Embryonic facial prominence (tissue), 1 donor: ENCODE data around the gene ORC3.
"Not testable (repeated sequence)": the region's sequence is repeated elsewhere in the genome, so short reads cannot be mapped to it uniquely, and the experiment has no call there.

Source experiments
- DNase-seq: peaks from one replicate; pipeline ENCODE4 v3.0.0-alpha.2; 2016; ENCODE audit errors: extremely low spot score

Gene ORC3

DNA sequence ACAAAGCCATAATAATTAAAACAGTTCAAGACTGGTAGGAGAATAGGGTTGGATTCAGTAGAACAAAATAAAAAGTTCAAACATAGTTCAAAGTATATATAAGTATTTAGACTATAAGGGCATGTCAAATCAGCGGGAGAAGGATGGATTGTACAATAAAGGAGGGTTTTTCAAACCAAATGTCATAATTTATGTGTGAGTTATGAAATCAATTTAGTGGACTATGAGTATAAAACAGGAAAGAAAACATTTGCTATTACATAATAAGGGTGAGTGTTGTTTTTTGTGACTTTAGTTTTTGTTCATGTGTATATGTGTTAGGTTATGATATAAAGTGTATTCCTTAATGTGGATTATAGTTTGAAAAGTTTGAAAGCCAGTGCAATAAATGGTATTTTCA, 10.6 kb downstream of the ORC3 start:
- no peak for DNase-seq

DNA sequence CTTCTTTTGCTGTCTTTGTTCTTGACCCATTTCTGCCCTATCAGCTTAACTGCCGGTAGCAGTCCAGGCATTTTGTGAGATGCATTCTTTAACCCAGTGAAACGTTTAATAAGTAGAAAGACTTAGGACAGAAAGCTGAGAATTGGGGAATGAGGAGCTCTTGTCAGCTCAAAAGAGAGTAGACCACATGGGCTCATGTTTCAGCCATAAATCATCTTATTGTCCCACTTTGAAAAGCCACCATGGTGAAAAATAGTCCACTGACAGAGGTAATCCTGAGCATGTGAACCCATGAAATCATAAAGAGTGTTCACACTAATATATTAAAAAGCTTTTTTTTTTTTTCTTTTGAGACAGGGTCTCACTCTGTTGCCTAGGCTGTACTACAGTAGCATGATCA, 16.3 kb downstream of the ORC3 start:
- DNase-seq, result no peak

DNA sequence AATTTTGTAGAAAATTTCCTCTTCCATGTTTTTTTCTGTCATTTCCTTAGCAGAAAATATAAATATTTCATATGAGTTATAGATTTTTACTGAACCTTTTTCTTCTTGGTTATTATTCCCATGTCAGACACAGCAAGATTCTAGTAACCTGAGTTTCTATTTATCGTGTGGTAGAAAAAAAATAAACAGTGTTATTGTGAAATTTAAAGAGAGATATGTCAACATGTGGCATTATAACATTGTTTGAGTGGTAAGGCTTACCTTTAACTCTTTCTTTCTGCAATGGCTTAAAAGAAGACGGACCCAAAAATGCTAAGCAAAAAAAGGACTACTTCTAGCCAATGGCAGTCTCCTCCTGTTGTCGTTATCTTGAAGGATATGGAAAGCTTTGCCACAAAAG, 18.9 kb downstream of the ORC3 start:
- DNase-seq, result no peak

DNA sequence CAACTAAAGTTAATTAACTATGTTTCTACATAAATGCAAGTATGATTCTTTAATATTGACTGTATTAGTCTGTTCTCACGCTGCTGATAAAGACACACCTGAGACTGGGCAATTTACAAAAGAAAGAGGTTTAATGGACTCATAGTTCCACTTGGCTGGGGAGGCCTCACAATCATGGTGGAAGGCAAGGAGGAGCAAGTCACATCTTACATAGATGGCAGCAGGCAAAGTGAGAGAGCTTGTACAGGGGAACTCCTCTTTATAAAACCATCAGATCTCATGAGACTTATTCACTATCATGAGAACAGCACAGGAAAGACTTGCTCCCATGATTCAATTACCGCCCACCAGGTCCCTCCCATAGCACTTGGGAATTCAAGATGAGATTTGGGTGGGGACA, 23.1 kb downstream of the ORC3 start:
- DNase-seq, result not testable (repeated sequence)

DNA sequence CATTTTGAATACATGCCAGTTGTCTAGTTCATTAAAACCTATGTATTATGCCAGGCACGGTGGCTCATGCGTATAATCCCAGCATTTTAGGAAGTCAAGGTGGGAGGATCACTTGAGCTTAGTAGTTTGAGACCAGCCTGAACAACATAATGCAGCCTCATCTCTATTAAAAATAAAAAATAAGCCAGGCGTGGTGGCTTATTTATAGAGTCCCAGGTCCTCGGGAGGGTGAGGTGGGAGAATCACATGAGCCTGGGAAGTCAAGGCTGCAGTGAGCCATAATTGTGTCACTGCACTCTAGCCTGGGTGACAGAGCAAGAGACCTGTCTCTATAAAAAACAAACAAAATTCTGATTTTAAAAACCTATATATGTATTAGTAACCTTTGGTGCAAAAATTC, 27.5 kb downstream of the ORC3 start:
- DNase-seq, result no peak

DNA sequence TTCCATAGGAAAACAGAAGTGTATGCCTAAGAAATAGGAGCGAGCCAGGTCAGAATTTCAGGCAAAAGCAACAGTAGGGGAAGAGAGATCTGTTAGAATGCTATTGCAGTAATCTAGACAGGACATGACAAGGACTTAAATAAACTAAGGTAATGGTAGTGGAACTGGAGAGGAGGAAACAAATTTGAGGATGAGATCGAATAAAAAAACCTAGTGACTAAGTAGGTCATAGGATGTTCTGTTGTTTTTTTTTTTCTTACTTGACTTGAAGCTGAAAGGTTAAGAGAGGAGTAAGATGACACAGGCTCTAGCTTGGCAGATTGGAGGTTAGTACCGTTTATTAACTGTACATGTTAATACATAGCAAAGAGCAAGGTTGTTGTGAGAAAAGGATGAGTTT, 28.6 kb downstream of the ORC3 start:
- no peak for DNase-seq

DNA sequence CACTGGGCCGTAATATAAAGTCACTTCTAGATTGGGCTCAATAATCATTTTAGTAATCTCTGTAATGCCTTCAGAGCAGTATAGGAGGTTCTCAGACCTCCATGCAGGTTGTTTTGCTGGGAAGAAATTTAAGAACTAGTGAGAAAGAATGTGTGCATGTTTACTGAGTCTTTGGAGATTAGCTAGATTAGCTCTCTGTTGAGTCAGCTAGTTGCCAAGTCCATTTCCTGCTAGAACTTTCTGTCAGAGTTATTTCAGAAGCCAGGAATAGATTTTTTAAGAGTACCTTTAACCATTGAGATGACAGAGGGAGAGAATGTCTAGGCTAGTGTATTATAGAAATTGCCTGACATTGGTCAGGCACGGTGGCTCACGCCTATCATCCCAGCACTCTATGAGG, 33.3 kb downstream of the ORC3 start:
- no peak for DNase-seq

DNA sequence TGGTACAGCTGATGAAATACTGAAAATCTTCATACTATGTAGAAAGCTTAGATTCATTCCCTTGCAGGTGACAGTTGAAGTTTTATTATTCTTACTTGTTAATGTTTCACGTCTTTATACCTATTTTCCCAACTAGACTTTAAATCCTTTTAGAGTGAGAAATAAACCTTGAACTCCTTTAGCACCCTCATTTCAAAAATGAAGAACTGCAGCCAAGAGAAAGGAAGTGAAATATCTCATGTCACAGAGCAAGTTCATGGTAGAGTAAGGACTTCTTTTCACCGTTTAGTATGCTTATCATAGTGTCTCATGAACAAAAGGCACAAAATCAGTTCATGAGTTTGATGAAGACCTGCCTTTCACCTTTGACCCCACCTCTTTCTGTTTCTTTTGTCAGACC, 38.5 kb downstream of the ORC3 start:
- DNase-seq, result no peak

DNA sequence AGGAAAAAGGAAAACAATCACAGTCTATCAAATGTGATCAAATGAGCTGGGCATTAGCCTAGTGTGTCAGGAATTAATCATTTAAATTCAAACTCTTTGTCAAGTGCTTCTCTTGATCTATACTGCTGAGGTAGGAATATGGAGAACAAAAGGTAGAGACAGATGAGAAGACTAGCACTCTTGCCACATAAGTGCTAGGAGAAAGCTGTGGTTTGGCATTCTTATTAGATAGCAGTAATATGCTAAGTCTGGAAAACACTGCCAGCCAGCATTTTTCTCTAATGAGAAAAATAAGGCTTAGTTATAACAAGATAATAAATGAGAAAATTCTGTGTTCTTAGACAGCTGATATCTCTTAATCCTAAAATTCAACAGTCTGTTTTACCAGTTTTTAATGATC, 38.9 kb downstream of the ORC3 start:
- DNase-seq, result no peak

DNA sequence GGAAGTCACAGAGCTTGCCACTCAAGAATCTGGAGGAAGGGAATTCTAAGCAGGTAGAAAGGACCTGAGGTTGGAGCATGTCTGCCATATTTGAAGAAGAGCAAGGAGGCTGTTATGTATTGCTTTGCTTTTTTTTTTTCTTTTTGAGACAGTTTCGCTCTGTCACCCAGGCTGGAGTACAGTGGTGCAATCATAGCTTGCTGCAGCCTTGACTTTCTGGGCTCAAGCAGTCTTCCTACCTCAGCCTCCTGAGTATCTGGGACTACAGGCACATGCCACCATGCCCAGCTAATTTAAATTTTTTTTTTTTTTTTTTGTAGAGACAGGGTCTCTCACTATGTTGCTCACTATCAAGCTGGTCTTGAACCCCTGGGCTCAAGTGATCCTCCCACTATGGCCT, 40.8 kb downstream of the ORC3 start:
- DNase-seq, result no peak

DNA sequence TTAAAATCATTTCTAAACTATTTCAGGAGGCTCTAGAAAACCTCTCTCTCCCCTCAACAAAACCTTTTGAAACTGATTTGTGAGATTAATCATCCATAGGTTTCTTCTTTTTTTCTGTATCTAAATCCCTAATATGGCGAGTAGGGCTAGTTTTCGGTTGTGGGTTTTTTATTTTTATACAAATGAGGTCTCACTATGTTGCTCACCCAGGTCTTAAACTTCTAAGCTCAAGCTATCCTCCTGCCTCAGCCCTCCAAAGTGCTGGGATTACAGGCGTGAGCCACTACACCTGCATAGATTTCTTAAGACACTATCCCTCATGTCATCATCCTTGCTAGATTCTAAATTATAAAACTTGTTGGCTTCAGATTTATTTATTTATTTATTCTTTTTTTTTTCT, 43.9 kb downstream of the ORC3 start:
- no peak for DNase-seq

DNA sequence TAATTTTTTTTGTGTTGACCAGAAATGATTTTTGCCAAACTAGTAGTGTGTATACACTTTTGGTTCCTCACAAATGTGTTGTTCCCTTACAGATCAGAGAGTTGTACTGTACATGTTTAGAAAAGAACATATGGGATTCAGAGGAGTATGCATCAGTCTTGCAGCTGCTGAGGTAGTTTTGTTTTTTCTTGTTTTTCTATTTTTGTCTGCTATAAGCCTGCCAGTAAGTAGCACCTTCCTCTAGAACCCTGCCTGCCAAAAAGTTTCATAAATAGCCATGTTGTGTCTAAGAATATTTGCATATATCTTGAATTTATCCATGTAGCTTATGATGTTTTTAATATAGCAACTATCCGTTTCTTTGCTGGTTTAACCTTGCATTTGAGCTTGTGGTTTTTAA, 46.4 kb downstream of the ORC3 start:
- DNase-seq, result no peak

DNA sequence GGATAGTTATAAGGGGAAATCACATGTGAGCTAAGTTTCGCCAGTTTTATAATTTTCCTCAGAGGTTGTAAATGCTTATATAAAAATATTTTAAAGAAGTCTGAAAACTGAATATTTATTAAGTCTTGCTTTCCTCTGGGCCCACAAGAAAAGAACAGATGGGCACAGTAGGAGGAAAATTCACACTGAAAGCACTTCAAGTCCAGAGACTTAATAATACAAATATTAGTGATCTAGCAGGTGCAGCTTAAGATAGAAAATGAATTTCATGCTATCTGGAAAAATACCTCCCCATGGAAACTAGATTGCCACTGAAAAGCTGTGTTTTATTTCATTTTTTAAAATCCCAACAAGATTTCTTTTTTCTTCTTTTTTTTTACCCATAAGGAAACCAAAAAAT, 47.2 kb downstream of the ORC3 start:
- DNase-seq, result no peak

DNA sequence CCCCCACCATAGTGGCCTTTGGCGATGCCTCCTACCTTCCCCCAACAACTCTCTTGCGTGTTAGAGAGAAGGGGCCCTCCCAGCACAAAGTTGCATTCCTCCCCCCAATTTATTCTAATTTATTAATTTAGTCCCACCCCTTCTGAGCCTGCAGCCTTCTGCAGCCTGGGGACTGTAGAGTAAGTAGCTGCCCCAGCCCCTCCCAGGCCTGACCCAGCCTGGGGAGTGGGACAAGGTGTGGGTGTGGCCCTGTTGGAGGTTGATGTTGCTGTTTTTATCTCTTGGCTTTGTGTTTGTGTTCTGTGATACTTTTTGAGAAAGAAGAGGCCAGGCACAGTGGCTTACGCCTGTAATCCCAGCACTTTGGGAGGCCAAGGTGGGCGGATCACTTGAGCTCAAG, 49.4 kb downstream of the ORC3 start:
- DNase-seq, result no peak

DNA sequence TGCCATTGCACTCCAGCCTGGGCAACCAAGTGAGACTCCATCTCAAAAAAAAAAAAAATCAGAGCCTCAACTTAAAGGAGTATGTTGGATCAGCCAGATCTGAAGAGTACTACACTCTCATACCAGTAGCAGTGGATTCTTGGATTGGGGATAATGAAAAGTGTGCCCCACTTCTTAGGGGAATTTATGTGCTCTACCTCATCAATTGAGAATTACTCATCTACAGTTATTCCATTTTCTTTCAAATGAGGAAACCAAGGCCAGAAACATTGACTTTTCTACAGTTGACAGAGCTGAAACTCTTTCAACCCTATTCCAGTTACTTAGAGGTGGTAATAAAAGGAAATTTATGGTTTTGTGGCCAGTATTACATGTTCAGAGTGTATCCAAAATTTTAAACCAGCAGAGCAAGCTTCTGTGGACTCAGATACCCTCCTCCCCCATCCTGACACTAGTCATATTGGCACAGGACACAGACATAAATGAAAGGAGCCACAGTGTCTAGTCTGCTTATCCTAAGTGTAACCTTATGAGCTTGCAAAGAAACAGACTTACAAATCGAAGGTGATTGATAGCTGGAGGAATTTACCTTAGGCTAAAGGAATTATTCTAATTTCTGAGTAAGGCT, 51.2 kb downstream of the ORC3 start:
- DNase-seq, result no peak

DNA sequence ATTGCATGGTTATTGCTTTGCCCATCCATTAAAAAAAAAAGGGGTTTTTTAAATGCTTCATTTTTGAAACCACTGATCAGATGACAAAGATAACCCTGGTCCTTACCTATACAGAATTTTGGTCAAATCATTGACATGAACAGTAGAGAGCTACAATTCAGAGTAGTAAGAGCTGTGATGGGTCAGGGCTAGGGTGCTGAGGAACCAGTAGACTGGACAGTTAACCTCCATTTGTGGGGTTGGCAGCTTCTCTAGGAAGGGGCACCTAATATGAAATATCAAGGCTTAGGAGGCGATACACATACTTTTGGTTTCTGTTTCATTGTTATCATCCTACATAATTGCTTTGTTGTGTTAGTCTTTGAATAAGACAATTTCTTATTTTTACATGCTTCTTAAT, 55.1 kb downstream of the ORC3 start:
- DNase-seq, result no peak

DNA sequence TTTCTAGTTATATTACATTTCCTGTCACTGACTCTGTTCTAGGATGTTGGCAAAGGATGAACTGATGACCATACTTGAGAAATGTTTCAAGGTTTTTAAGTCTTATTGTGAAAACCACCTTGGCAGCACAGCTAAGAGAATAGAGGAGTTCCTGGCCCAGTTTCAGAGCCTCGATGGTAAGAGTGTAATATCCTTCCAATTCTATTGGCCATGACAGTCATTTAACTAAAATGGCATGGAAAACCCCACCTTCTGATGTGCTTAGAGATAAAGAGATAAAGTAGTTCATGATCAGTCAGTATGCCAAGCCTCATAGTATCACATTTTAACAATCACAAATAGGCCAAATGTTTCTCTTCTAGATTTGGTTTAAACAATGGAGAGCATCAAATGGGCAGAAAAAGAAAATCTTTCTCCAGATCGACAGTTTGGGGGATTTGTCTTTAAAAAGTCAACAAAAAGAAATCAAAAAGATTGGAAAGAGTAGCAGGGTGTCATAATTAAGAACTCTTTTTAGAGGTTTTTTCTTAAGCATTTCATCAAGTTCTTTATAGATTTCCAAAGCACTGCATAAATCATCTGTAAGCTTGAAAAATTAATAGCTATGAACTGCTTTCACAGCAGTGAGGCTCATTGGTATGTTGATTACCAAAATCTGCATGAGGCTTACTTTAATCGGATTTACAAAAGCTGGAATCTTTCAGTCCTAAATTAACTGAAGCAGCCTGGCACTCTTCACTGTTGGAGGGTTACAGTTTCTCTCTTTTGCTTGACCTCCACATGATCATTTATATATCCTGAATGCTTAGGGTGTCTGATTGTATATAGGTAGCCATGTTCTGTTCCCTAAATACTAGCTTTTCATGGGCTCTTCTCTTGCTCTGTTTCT, 63.4 kb downstream of the ORC3 start:
- DNase-seq, result no peak

DNA sequence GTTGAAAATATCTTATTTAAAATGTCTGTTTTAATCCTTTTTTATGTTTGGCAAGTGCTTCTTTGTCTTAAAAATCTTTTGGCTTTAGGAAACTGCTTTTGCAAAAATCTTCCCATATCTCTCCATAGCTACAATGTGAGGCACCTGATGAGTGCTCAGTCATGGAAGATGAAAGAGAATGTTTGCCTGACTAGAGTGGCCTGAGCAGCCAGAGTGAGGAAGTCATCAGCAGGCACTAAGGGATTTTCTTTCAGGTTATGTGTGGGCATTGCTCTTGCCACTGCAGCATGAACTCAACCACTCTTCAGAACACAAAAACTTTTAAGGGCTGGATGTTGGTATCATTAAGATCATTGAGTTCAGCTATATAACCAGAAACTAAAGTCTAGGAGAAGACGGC, 64.2 kb downstream of the ORC3 start:
- DNase-seq, result no peak

DNA sequence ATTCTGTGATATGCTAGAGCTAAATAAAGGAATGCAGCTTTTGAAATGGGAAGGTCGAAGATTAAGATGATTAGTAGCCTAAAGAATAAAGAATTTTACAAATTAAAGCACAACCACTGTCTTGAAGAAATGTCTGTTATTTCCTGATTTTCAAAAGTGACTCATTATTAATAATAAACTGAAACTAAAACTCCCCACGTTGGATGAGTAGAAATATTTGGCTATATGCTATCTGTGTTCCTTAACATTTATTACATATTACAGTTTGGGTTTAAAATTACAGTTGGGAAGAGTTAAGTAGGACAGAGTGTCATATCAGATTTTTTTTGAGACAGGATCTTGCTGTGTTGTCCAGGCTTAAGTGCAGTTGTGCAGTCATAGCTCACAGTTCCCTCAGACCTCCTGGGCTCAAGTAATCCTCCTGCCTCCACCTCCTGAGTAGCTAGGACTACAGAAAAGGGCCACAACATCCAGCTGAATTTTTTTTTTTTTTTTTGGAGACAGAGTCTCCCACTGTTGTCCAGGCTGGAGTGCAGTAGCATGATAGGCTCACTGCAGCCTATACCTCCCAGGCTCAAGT, 65.0 kb downstream of the ORC3 start:
- DNase-seq, result no peak

DNA sequence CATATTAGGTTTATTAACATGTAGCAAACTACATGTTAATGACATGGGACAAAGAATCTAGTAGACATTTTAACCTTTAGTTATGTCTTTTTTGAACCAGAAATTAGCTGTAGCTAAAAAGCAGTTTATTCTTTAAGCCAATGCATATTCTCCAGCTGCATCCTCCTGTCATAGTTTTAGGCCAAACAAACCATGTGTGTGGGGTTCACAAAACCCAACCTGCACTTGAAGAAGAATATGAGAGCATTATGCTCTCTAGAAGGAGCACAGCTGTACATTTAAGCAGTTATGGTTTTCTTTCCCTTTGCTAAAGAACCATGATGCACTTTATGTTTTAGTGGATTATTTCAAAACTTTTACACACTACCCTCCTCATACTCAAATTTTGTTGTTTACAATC, 65.9 kb downstream of the ORC3 start:
- DNase-seq, result no peak

DNA sequence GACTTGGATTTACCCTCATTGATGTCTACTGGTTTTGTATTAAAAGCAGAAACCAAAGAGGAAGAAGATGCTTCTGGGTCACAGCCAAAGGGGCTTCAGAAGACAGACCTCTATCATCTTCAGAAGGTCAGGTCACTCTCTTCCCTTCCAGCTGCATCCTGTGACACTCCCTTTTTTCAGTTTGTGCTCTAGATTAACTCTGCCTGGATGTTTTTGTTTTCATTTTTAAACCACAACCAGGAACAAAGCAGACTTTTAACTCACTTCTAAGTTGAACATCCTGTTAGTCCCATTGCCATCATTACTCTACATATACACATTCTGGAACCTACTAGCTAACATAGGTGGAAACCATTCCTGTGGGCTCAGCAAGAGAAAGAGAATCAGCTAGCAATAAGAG, 66.9 kb downstream of the ORC3 start:
- no peak for DNase-seq

DNA sequence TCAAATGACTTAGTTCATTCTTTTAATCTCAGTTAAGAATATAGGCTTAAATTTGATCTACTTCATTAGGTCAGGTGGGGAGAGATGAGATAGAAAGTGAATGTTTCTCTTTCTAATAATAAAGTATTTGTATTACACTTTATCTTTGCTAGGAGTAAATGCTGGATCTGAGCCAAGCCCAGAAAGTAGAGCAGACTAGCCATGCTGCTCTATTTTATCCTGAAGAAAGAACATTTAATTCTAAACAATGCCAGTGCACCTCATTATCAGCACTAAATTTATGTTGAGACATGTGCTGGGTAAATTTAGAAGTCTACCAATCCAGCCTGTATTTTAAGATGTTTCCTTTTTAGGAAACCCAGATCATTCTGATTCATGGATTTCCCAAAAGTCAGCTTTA, 68.6 kb downstream of the ORC3 start:
- no peak for DNase-seq

DNA sequence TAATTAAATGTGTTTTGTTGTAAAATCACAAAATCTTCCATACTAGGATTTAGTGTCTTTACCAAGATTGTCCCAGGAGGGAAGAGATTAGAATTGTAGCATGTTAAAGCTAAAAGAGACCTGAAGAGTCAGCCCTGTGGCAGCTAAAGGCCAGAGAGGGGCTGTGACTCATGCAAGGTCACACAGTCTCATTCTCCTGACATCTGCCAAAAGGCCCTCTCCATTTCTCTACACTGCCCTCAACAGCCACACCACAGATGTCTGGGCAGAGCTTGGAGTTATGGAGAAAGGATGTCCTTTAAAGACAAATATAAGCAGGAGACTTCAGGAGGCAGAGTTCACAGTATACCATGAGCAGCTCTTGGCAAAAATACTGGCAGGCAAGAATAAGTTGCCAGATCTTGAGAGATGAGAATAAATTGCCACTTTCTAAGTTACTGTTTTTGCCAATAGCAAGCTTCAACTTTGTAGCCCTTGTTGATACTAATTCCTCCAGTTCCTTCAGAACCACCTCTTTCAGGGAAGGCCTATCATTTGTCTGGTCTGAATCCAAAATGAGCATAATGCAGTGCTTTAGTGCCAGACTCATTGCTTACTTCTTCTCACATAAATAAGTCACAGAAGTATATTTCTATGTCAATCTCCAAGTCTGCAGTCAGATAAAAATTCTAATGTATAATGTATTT, 70.4 kb downstream of the ORC3 start:
- no peak for DNase-seq
